A549 treated with ZK216348 at 1 μM for 4 hours (cell line): ENCODE data around the gene ARMC9. TPM values are rescaled to one million over a fixed set of nuclear protein-coding genes. Genes with fewer than 3 reads are reported as not detected.

Source experiments
- total RNA-seq: library from RNA; stranded (reverse); fragments of 200-300 nt; extraction: Qiagen RNA extraction; gene quantifications from 5 replicates; pipeline ENCODE4 v1.2.3, GENCODE V29; 2022; ENCODE audit warnings: low read depth

ARMC9 gene, protein sequence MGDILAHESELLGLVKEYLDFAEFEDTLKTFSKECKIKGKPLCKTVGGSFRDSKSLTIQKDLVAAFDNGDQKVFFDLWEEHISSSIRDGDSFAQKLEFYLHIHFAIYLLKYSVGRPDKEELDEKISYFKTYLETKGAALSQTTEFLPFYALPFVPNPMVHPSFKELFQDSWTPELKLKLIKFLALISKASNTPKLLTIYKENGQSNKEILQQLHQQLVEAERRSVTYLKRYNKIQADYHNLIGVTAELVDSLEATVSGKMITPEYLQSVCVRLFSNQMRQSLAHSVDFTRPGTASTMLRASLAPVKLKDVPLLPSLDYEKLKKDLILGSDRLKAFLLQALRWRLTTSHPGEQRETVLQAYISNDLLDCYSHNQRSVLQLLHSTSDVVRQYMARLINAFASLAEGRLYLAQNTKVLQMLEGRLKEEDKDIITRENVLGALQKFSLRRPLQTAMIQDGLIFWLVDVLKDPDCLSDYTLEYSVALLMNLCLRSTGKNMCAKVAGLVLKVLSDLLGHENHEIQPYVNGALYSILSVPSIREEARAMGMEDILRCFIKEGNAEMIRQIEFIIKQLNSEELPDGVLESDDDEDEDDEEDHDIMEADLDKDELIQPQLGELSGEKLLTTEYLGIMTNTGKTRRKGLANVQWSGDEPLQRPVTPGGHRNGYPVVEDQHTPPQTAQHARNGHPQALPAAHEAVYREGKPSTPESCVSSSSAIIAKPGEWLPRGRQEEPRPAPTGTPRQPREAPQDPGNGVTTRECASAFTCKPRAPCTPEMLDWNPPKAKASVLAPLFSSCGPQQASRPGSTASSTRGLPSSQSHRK
- total RNA-seq, result 12.9 to 21.5 TPM (median 16.3 TPM) in 5 replicates

DNA sequence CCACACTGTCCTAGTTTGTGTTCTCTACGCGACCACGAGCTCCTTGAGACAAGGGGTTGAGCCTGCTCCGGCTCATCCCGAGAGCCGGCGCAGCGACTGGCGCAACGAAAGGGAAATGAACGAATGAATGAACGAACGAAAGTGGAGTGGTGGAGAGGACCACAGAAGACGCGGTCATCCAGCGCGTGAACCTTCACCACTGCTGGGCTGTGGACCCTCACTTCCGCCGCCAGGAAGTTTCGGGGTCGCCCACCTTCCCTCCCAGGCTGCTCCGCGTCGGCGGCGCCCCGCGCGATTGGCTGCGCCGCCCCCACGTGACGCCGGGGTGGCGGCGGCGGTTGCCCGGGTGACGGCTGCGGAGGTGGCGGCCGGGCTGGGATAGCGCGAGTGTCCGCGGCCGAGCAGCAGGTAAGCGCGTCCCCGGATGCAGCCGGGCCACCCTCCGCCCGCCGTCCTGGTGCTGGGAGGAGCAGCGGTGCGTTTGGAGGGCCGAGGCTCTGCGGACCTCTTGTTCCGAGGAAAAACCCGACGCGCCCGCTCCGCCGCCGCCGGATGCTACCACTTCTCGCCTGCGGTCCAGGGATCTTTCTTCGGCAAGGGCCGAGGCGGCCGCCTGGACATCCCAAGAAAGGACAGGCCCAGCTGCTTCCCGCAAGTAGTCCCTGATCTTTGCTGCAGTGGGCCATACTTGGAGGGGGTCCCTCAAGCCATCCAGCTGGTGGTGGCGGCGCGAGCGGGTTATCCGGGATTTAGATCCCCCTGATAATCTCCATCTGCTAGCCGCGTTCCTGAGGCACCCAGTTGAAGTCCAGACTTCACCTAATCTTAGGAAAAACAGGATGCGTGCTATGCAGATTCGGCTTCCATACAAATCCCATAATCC, at the start of gene ARMC9:
Gene ARMC9, plus strand, starts transcription at position 341 of the 883 bp plus-strand sequence. CDS start 7,608 bp downstream, outside the sequence.

DNA sequence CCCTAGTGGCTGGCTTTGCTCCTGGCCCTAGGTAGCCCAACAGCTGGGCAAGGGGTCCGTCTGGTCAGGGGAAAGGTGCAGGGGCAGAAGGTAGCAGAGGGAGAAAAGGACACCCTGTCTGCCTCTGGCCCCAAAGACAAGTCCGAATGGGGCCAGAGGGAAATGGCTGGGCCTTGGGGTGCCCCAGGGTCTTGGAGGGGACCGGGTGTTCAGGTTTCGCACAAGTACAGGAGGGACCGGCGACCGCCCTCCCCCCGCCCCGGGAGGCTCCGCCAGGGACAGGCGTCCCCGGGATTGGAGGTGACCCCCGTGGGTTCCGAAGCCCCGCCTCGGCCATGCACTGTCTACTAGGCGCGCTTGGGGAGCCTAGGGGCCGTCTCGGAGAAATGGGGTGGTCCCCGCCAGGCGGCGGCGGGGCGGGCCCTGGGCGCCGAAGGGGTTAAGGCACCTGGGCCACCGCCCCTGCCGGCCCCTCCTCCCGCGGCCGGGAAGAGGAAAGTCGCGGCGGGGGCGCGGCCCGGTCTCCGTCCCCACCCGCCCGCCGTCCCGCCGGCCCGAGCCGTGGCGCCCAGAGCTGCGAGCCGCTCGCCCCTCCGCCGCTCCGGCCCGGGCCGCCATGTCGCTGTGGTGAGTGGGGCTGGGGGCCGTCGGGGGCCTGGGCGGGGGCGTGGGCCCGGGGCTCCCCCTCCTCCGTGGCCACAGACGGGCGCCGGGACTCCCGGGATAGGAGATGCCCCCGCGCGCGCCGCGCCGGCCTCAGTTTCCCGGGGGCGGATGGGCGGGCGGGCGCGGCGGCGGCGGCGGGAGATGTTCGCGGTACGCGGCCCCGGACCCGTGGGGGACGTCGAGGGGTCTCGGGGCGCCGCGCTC, 197.0 kb downstream of the ARMC9 start, which contains the start of gene B3GNT7:
Gene B3GNT7, plus strand, starts transcription at position 523 of the 870 bp plus-strand sequence. Its CDS starts 94 bp downstream, at position 617.

Other genes with a start within 250 kb of the ARMC9 start
- not detected in 5 replicates for gene SPATA3, start 202.5 kb upstream of the ARMC9 start, total RNA-seq
- 5.3 to 8.1 TPM (median 6.5 TPM) in 5 replicates for gene C2orf72, start 161.1 kb upstream of the ARMC9 start, total RNA-seq
- gene PSMD1, start 141.8 kb upstream of the ARMC9 start, total RNA-seq, result 104 to 125 TPM (median 117 TPM) in 5 replicates
- gene HTR2B, start 73.6 kb upstream of the ARMC9 start, total RNA-seq, result not detected in 5 replicates
- 1.5 to 2.8 TPM (median 2.4 TPM) in 5 replicates for gene B3GNT7, start 197.1 kb downstream of the ARMC9 start, total RNA-seq